DMS153 treated with DMSO at 0.1 percent for 48 hours (cell line): Measurements from ENCODE around the gene MAPK7.

Experiments
- DNase-seq: peaks from one replicate; lab custom pipeline; 2025; ENCODE audit not compliant: unreplicated experiment; lab: John Stamatoyannopoulos, UW

MAPK7 gene

DNA sequence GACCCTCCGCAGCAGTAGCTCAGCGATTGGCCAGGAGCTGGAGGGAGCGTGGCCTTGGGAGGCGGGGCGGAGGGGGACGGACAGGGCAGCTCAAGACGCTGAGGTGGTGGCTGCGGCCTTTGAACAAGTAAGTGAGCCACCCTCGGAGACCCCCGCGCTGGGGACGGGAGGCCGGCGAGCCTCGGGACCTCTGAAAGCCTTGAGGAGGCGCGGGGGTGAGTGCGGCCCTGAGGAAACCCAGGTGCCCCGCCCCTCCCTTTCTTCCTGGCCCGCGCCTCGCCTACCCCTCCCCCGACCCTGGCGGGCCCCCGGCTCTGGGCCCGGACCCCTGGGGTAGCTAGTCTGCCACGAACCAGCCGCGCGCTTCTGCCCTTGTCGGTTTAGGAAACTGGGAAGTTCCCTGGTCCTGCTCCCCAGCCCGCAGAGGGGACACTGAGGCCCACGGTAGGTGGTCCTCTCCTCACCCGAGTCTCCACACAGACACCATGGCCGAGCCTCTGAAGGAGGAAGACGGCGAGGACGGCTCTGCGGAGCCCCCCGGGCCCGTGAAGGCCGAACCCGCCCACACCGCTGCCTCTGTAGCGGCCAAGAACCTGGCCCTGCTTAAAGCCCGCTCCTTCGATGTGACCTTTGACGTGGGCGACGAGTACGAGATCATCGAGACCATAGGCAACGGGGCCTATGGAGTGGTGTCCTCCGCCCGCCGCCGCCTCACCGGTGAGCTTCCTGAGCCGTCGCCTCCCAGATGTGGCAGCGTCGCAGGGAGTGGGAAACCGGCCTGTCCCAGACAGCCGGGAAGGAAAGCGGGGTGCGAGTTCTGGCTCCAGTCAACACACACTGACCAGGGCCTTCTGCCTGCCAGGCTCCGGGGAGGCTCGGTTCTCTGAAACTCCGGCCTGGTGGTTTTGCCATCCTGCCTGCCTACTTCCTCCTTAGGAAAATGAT is at the start of gene MAPK7:
MAPK7 (plus strand) TSS at position 83 of the 945 bp plus-strand sequence; CDS start at position 486, 403 bp downstream.
- DNase-seq: no peak

DNA sequence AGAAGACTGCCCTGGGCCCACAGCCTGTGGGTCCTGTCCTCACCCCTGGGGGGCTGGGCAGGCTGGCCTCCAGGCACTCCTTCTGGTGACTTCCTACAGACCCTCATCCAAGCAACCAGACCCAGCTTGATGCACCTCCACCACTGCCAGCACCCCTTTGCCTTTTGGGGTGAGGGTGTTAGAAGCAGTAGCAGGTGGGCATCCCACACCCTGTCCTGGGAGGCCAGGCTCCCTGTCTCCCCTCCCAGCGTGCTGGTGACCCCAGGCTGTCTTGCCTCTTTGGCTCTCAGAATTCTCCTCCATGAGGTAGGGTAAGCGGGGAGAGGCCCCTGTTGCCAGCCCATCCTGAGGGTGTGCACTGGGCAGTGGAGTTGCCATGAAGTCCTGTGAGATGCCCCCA is 49.2 kb upstream of the MAPK7 start:
- DNase-seq: no peak

DNA sequence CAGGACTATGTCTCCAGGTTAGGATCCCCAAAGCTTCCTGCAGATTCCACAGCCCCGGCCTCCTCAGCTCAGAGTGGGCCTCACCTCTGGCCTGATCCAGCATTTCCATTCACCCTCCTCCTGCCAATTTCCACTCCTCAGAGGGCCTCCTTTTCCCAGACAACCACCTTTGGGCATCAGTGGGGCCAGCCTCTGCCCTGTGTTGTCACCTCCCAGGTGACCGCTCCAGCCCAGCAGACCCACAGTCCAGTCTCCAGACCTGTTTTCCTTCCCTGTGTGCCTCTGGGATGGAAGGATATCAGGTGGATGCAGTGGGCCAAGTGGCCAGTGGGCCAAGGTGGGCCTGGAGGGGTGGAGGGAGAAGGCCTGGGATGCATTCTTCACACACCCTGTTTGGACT is 48.5 kb upstream of the MAPK7 start:
- DNase-seq: no peak

DNA sequence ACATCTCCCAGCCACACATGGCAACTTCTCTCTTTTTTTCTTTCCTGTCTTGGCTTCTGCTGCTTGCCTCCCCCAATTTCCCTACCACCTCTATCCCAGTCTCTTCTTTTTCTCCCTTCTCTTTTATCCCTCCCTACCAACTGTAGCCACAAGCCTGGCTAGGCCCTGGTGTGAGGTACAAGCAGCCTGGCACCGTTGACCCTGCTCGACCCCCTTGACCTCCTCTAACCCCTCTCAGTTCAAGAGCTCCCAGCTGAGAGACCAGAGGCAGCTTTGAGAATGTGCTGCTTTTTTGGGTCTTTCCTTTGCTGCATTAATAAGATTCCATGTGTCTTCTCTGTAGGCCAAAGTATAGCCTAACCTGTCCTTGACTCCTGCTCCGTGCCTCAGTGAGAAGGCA is 48.0 kb upstream of the MAPK7 start:
- DNase-seq: no peak

DNA sequence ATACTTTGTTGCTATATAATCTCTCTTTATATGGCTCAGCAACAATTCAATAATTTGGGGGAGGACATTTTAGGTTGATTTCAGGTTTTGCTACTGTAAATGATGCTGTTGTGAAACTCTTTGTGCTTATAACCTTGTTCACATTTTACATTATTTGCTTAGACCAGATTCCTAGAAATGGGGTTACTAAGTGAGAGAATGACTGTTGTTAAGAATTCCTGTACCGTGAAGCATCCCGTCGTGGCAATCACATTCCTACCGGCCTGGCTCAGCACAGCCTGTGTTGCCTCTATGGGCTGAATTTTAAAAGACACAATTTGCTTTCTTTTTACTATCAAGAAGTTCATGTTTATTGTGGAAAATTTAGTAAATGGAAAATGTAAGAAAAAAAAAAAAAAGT is 47.2 kb upstream of the MAPK7 start:
- DNase-seq: no peak

DNA sequence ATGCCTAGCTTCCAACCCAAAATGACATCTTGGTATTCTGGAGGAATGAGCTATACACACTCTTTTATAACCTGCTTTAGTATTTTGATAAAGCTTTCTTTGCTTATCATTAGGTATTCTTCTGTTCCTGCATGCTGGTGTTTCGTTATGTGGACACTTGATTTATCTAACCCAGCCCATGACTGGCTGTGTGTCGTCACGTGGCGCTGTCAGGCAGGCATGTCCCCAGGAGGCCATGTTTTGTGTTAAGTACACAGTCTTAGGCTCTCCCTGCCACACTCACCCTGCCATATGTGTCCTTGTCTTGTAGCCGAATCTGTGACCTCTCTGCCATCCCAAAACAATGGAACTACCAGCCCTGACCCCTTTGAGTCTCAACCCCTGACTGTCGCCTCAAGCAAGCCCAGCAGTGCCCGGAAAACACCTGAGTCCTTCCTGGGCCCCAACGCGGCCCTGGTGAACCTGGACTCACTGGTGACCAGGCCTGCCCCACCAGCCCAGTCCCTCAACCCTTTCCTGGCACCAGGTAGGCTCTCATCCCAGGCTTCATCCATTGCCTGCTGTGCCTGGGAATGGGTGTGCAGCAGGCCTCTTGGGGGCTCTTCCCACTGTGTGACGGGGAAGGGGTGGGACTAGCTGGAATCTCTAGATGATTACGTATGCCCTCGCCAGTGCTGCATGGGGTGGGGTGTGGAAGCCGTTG is 46.6 kb upstream of the MAPK7 start:
- DNase-seq: no peak

DNA sequence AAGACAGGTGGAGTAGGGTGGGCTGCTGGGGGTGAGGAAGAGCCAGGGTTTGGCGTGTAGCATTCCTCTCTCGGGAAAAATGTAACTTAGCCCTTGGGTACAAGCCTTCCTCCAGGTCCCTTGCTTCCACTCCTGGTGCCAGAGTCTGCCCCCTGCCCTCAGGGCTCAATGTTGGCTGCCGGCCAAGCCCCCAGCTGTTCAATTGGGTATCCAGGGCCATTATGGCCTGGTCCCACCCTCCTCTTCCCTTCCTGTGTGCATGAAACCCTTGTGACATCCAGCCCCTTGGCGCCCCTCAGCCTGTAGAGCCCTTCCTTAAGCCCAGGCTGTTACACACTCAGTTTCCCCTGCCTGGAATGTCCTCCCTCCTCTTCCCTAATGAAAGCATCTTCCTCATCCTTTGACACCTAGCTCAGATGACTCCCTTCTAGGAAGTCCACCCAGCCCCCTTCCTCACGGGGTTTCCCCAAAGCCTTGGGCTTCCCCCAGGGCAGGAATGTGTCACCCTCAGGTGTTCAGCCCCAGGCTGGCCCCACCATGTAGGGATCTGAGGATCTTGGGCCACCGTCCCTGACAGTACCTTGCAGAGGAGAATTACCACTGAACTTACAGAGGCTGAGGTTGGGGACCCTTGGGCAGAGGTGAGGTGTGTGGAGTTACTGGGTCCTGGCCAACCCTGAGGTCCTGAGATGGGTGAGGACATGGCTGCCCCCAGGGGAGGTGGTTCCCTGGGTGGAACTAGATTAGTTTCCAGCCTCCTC is 45.7 kb upstream of the MAPK7 start:
- no peak for DNase-seq

DNA sequence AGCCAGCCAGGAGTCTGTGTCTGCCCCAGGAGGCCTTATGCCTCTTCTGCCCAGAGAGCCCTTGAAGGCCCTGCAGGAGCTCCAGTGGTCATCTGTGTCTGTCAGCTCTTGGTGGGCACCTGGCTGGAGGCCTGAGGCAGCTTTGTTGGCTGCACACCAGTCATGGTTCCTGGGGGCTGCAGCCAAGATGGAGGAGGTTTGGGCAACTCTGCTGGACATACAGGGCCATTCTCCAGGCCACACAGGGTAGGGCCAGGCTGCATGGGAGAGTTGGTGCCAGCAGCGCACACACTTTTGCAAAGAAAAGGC is 45.2 kb upstream of the MAPK7 start:
- DNase-seq: no peak

DNA sequence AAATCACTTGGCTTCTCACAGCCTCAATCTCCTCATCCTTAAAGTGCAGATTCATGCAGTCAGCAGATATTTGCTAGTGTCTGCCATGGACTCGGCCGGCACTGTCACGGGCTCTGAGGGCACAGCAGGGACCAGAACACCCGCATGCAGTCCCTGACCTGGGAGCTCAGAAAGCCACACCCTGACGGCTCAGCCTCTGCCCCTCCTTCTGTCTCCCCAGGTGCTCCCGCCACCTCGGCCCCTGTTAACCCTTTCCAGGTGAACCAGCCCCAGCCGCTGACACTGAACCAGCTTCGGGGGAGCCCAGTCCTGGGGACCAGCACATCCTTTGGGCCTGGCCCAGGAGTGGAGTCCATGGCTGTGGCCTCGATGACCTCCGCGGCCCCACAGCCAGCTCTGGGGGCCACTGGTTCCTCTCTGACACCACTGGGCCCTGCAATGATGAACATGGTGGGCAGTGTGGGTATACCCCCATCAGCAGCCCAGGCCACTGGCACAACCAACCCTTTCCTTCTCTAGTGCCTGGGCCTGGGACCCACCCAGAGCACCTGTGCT is 44.5 kb upstream of the MAPK7 start:
- DNase-seq: no peak

DNA sequence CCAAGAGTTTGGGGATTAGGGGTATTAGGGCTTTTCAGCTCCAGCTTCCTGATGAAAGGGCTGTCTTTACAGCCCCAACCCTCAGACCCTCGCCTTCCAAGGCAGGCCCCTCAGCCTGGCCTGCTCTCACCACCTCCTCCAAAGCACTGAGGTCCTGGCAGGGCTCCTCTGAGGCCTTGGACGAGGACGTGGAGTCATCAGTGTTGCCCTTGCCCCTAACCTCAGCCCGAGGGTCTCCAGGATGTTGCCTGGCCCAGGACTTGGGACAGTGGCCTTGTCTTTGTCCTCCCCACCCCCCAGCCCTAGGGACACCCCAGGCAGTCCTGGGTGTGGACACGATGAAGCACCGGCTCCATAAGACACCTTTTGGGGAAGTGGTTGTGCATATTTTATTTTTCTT is 44.0 kb upstream of the MAPK7 start:
- DNase-seq: no peak

DNA sequence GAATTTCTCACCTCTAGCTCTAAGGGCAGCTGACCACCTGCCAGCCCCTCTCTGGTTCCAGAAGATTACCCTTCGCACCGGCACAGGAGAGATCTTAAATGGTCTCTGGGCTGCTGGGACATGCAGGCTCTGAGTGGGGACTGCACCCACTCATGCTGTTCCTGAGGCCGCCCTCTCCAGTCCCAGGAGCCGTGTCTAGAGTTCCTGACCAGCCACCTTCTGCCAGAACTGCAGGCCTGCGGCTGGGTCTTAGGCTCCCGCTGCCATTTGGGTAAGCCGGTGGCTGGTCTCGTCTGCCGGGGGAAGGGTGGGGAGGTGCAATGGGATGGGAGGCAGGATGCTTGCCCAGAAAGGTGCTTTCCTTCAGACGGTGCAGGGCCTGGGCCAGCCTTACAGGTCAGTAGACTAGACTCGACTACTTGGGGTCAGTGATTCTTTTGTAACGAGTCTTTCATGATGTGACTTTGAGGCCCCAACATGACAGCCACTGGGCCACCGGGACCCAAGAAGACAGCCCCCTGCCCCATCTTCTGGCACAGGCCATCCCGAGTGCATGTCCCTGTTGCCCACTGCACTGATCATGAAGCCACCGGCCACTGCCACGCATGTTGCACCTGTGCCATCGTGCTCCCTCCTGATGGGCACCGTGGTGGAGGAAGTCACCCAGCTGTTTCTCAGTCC is 42.2 kb upstream of the MAPK7 start:
- no peak for DNase-seq

DNA sequence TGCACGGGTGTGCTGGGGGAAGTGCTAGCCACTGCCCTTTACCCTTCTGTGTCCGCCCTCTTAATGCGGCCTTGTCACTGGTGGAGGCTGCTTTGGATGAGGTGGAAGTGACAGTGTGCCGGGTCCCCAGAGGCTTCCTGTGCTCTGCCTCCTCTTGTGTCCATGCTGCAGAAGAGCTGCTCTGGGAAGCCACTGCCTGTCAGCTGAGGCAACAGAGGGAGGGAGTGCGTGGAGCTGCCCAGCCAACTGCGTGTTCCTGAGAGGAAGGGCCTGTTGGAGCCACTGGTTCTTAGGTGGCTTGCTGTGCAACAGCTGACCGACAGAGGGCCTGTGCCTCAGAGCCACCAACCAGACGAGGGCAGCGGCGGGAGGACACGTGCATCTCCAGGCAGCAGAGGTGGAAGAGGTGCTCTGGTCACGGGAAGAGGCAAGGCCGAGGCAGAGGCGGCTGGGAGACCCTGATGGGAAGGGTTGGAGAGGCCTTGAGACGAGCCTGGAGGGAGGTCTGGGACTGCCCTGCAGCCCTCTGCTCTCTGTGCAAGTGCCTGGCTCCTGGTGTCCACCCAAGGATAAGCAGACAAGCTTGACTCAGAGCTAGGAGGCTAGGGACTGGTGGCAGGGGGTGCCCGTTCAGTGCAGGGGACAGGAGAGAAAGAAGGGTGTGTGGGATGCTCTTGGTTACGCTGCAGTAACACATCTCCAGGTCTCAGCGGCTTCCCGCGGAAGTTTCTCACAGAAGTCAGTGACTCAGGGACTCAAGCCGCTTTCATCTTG is 41.2 kb upstream of the MAPK7 start:
- DNase-seq: no peak

DNA sequence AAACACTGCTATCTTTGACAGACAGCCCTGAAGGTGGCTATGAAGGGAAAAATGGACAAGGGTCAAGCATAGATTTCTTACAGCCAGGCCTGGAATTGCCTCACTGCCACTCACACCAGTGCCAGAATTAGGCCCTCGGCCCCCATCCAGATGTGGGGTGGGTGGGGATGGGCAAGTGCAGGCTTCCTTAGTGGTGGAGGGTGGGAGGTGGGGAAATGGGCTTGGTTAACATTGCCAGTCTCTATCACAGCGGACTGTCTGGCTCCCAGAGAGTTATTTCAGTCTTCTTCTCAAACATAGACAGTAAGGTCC is 40.6 kb upstream of the MAPK7 start:
- no peak for DNase-seq

DNA sequence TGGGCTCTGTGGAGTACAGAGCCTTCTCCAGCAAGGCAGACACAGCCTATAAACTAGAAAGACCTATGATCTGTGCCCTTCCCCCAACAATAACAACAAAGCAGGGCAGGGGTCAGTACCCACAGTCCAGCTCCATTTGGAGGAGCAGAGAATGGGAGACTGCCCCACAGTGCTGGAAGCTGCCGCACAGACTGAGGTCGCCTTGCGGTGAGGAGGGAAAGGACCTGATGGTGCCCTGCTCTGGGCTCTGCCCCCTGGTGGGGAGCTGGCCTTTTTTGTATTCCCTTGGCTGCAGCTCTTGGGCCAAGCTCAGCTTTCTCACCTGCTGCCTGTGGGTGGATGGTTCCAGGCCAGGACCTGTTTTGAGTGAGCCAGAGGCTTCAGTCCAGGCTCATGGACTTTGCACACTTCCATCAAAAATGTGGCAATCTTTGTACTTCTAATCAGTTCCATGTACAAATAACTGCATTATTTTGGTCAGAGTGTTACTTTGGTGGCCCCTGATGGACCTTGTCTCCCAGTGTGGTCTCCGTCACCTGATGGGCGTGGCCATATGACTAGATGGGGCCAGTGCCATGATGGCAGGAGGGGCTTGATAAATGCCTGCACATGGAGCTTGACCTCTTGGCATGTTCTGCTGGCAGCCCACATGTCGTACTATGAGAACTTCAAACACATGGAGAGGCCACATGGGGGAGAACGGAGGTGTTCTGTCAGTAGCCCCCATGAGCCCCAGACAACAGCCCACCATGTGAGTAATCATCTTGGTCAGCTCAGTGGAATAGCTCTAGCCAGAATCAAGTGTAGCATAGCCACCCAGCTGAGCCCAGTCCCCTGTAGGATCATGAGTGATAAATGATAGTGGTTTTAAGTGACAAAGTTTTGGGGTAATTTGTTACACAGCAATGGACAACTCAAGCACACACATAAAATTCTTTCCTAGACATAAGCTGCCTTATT is 40.0 kb upstream of the MAPK7 start:
- DNase-seq: peak; percentile 1

DNA sequence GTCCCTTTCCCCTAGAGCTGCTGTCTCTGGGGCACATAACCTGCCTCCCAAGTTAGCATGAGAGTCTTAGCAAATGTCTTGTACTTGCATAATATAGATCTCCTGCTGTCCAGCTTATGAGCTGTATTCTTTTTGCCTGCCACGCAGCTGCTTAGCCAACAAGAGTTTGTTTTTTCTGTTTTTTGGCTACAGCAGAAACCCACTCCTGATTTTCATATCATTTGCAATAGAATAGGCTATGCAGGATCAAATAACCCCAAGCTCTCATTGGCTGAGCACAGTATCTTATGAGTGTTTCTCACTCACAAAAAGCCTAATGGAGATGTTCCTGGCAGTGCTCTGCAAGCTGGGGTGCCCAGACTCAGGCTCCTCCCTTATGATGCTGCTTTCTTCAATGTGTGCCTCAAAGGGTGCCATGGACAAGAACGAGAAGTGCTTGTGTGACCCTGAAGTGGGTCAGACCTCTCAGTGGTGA is 38.9 kb upstream of the MAPK7 start:
- no peak for DNase-seq

DNA sequence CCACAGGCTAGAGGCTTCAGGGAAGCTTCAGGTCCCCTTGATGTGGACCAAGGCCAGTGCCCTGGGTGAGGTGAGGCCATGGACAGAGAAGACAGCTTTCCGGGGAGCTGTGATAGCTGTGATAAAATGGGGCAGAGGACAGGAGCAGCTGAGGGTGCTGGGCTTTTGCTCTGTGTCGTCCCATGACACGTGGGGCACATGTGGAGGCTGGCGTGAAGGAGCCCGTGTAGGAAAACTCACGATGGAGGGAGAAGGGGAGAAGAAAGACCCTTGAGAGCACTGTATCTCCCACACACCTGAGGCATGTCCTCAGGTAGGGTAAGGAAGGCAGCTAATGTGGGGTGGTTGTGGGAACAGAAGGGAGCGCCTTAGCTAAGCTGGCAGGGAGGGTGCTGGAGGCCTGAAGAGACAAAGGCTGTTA is 37.1 kb upstream of the MAPK7 start:
- DNase-seq: no peak

DNA sequence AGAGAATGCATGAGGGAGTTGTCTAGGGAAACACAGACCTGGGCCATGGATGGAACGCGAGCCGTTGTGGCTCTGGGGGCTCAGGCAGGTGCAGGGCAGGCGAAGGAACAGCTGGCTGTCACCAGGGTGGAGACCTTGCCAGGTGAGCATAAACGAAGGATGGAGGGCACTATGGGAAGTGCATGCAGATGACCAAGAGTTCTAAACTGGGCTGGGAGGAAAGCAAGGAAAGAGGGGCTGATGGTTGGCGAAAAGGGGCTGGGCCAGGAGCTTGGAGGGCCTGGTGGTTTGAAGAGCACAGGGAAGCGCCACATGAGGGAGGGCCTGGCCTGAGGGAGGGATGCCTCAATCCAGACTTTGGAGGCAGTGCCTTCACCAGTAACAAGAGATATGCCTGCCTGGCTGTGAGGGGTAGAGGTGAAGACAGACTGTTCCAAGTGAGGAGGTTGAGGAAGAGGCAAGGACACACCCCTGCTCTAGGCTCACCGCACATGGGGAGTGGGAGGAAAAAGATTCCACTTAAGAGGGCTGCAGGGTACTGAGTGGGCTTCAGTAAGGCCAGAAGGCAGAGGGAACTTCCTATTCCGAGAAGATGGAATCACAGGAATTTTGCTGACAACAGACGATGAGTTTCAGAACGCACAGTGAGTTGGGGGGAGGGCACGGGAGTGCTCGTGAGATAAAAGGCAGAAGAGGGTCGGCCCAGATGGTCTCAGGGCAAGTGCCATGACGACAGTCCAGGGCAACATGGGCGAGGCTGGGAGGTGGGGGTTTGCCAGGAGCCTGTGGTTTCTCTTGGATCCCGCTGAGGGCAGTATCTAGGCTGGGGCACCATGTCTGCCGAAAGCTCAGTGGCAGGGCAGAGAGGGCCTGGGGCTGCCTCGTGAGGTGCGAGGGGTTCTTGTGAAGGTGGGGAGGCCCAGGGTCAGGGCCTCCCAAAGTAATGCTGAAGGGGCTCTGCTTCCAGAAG is 36.4 kb upstream of the MAPK7 start:
- no peak for DNase-seq
